Stimulated activated CD4-positive, alpha-beta T cell treated with anti-CD3 and anti-CD28 coated beads, Interleukin-15, amount 100 ng/mL, for 48 hours (primary cell): Measurements from ENCODE around the gene ENO2.

Source experiments
- DNase-seq, 2 donors: peaks; one replicate each; pipeline ENCODE4 v3.0.0-alpha.2; 2020; ENCODE audit warnings: low read depth in 2 of 2

ENO2 gene

DNA sequence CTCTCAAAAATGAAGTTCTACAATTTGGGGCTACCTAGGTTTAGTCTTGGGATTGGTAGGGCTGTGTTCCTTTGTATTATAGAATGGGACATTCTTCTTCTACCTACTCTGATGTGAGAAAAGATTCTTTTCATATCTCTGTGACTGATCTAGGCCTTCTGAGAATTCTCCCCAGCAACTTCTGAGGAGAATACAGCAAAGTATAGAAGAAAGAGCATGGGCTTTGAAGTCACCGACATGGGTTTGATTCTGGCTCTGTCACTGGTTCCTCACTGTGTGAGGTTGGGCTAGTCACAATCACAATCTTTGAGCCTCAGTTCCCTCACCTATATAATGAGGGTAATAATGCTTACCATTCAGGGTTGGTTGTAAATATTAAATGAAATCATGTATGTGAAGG is 18.4 kb downstream of the ENO2 start:
- no peak for DNase-seq

DNA sequence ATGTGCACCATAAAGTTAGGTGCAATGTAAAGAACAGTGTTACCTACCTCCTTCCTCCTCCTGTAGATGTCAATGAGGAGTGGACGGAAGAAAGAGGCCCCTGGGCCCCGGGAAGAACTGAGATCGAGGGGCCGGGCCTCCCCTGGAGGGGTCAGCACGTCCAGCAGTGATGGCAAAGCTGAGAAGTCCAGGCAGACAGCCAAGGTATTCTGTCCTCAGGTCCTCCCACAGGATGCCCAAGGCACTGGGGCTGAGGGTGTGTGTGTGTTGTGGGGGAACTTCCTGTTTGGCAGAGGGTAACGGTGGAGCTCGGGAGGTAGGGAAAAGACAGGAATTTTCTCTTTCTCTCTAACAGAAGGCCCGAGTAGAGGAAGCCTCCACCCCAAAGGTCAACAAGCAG is 19.7 kb downstream of the ENO2 start:
- DNase-seq = no peak

DNA sequence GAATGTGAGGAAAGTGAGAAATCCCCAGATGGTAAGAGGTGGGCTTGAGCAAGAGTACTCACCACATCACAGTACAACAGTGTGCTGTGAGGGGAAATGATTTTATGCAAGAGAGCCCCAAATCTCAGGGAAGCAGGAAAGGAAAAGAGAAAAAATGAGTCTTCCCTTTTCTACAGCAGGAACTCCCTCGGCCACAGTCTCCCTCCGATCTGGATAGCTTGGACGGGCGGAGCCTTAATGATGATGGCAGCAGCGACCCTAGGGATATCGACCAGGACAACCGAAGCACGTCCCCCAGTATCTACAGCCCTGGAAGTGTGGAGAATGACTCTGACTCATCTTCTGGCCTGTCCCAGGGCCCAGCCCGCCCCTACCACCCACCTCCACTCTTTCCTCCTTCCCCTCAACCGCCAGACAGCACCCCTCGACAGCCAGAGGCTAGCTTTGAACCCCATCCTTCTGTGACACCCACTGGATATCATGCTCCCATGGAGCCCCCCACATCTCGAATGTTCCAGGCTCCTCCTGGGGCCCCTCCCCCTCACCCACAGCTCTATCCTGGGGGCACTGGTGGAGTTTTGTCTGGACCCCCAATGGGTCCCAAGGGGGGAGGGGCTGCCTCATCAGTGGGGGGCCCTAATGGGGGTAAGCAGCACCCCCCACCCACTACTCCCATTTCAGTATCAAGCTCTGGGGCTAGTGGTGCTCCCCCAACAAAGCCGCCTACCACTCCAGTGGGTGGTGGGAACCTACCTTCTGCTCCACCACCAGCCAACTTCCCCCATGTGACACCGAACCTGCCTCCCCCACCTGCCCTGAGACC is 21.2 kb downstream of the ENO2 start:
- no peak for DNase-seq

GRCh38 chr12:6936194-6936635 is 21.8 kb downstream of the ENO2 start:
- DNase-seq = no peak

DNA sequence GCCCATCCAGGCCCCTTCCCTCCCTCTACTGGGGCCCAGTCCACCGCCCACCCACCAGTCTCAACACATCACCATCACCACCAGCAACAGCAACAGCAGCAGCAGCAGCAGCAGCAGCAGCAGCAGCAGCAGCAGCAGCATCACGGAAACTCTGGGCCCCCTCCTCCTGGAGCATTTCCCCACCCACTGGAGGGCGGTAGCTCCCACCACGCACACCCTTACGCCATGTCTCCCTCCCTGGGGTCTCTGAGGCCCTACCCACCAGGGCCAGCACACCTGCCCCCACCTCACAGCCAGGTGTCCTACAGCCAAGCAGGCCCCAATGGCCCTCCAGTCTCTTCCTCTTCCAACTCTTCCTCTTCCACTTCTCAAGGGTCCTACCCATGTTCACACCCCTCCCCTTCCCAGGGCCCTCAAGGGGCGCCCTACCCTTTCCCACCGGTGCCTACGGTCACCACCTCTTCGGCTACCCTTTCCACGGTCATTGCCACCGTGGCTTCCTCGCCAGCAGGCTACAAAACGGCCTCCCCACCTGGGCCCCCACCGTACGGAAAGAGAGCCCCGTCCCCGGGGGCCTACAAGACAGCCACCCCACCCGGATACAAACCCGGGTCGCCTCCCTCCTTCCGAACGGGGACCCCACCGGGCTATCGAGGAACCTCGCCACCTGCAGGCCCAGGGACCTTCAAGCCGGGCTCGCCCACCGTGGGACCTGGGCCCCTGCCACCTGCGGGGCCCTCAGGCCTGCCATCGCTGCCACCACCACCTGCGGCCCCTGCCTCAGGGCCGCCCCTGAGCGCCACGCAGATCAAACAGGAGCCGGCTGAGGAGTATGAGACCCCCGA is 22.5 kb downstream of the ENO2 start:
- no peak for DNase-seq

- DNase-seq = peak; percentile 89 to 91
Observed at GRCh38 chr12:6937481-6938352, 23.3 kb downstream of the ENO2 start.

GRCh38 chr12:6938353-6939190 is 24.2 kb downstream of the ENO2 start:
- DNase-seq = no peak

DNA sequence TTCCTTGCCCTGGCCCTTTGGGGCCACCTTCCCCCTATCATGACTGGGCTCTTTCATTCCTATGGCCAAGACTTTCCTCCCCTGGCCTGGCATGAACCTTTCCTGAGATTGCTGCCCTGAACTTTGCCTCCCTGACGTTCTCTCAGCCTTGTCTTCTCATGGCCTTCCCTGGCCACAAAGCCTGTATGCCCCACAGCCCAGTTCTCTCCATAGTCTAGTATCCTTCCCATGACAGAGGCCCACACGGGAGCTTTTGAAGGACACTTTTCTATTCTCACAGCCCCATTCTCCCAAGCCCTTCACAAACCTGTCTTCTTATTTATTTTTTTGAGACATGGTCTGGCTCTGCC is 24.8 kb downstream of the ENO2 start:
- no peak for DNase-seq

DNA sequence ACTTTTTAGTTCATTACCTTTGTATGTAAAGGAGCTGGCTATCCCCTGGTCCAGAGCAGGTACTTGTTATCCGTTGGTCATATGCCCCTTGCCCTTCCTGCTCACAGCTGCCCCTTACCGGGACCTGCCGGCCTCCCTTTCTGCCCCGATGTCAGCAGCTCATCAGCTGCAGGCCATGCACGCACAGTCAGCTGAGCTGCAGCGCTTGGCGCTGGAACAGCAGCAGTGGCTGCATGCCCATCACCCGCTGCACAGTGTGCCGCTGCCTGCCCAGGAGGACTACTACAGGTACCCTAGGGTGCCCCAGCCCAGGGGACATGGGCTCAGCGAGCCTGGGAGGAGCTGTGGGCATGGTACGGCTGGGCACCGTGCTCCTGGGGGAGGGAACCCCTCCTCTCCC is 26.9 kb downstream of the ENO2 start:
- no peak for DNase-seq

DNA sequence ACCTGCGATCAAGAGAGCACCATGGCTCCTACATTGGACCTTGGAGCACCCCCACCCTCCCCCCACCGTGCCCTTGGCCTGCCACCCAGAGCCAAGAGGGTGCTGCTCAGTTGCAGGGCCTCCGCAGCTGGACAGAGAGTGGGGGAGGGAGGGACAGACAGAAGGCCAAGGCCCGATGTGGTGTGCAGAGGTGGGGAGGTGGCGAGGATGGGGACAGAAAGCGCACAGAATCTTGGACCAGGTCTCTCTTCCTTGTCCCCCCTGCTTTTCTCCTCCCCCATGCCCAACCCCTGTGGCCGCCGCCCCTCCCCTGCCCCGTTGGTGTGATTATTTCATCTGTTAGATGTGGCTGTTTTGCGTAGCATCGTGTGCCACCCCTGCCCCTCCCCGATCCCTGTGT is 27.4 kb downstream of the ENO2 start:
- no peak for DNase-seq

DNA sequence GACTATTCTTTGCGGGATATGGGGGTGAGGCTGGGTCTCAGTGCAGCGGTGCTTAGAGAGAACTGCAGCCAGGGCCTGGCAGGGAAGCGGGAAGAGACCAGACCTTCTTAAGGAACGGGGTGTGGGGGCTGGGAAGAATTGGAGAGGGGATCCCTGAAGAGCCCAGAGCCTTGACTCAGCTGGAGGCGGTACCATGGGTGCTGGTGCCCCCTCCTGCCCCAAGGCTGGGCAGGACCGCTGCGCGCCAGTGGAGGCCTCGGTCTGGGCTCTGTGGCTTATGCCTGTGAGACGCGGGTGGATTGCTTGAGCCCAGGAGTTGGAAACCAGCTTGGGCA is 27.9 kb downstream of the ENO2 start:
- DNase-seq = no peak

- DNase-seq = peak in 1 of 2 donors; percentile 65
Observed at GRCh38 chr12:6943389-6943721, 29.0 kb downstream of the ENO2 start.

DNA sequence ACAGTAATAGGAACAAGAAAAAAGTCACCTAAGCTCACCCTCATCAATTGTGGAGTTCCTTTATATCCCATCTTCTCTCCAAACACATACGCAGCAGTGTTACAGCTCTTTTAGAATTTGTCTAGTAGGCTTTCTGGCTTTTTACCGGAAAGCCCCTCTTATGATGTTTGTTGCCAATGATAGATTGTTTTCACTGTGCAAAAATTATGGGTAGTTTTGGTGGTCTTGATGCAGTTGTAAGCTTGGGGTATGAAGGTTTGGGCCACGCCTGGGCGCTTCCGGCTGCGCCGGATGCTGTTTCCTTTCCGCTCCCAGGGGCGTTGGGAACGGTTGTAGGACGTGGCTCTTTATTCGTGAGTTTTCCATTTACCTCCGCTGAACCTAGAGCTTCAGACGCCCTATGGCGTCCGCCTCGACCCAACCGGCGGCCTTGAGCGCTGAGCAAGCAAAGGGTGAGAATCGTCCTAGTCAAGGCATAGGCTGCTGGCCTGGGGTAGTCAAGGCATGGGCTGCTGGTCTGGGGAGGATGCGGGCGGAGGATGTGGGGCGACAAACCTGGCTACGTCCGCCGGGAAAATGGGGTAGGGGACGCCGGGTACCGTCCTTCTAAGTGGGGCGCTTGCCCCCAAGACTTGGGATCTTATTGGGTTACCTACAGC is 29.5 kb downstream of the ENO2 start, which contains the start of the genes C12orf57 and RNU7-1:
C12orf57 (plus strand) TSS at position 301 of the 659 bp plus-strand sequence; CDS start at position 401, 100 bp downstream.
RNU7-1 (plus strand) TSS at position 95 of the 659 bp plus-strand sequence.
- DNase-seq = peak; percentile 74 to 82

DNA sequence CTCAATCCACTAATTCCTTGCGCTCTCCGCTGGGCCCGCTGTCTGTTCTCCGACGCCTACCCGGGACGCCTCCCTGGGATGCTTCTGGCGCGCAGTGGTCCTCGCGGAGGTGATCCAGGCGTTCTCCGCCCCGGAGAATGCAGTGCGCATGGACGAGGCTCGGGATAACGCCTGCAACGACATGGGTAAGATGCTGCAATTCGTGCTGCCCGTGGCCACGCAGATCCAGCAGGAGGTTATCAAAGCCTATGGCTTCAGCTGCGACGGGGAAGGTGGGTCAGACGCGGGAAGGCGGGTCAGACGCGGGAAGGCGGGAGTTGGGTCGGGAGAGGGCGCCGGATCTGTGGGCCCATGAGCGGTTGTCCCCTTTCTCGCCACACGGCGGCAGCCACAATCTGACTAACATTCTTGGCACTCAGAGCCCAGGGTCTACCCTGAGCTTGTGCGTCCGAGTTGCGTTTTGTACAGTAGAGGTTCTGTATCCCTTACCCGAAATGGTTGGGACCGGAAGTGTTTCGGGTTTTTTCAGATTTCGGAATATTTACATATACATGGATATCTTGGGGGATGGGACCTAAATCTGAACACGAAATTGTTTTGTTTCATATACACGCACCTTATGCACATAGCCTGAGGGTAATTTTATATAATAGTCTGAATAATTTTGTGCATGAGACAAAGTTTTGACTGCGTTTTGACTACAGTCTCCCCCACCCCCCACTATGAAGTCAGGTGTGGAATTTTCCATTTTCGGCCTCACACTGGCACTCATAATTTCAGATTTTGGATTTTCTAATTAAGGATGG is 30.2 kb downstream of the ENO2 start:
- DNase-seq = peak; percentile 83

- DNase-seq = no peak
Observed at GRCh38 chr12:6945613-6946012, 31.2 kb downstream of the ENO2 start.

- peak in 1 of 2 donors; percentile 48 for DNase-seq
Observed at GRCh38 chr12:6946033-6946919, 31.9 kb downstream of the ENO2 start.

- no peak for DNase-seq
Observed at GRCh38 chr12:6946920-6947374, 32.6 kb downstream of the ENO2 start.

GRCh38 chr12:6947615-6948014 is 33.2 kb downstream of the ENO2 start:
- no peak for DNase-seq
